H9 (cell line): ENCODE measurements around the gene FRRS1. TPM values are rescaled to one million over a fixed set of nuclear protein-coding genes. Genes with fewer than 3 reads are reported as not detected.
A peak's percentile ranks its signal among the peaks of the same experiment; 100 is the strongest.
"Not testable (repeated sequence)": the region's sequence is repeated elsewhere in the genome, so short reads cannot be mapped to it uniquely, and the experiment has no call there.

Experiments
- DNase-seq: peaks from one replicate; pipeline ENCODE4 v3.0.0-alpha.2; 2017
- H2AFZ ChIP-seq: one replicate; pipeline ENCODE4 v1.6.1; 2013; ENCODE audit warnings: mild to moderate bottlenecking, low read length, control low read depth, moderate library complexity
- H2AK5ac ChIP-seq: 2 replicates; pipeline ENCODE4 v1.6.1; 2013; ENCODE audit warnings: low read length, control low read depth, mixed read lengths; ENCODE audit not compliant: insufficient read length
- H2BK120ac ChIP-seq: one replicate; pipeline ENCODE4 v1.6.1; 2013; ENCODE audit warnings: low read depth, mild to moderate bottlenecking, low read length, control low read depth, inconsistent platforms; ENCODE audit not compliant: poor library complexity, severe bottlenecking
- H2BK12ac ChIP-seq: 2 replicates; pipeline ENCODE4 v1.6.1; 2013; ENCODE audit warnings: low read length, control low read depth, mixed read lengths, low read depth; ENCODE audit not compliant: insufficient read length
- H2BK15ac ChIP-seq: 2 replicates; pipeline ENCODE4 v1.6.1; 2013; ENCODE audit warnings: low read depth, low read length, control low read depth
- H2BK20ac ChIP-seq: one replicate; pipeline ENCODE4 v1.6.1; 2013; ENCODE audit warnings: low read depth, mild to moderate bottlenecking, low read length, control low read depth, inconsistent platforms; ENCODE audit not compliant: poor library complexity, severe bottlenecking
- H2BK5ac ChIP-seq: 2 replicates; pipeline ENCODE4 v1.6.1; 2013; ENCODE audit warnings: low read length, control low read depth, mixed read lengths; ENCODE audit not compliant: insufficient read length
- H3K14ac ChIP-seq: 2 replicates; pipeline ENCODE4 v1.6.1; 2013; ENCODE audit warnings: low read length, control low read depth; ENCODE audit not compliant: insufficient read depth
- H3K18ac ChIP-seq: 2 replicates; pipeline ENCODE4 v1.6.1; 2013; ENCODE audit warnings: low read depth, mild to moderate bottlenecking, mixed read lengths, low read length, control low read depth; ENCODE audit not compliant: insufficient read length
- H3K23ac ChIP-seq: 2 replicates; pipeline ENCODE4 v1.6.1; 2013; ENCODE audit warnings: low read length, control low read depth, mixed read lengths, low read depth; ENCODE audit not compliant: insufficient read length
- H3K23me2 ChIP-seq: 2 replicates; pipeline ENCODE4 v1.6.1; 2013; ENCODE audit warnings: low read depth, mild to moderate bottlenecking, mixed read lengths, low read length, control low read depth; ENCODE audit not compliant: insufficient read length, poor library complexity, severe bottlenecking
- H3K27ac ChIP-seq: 2 replicates; pipeline ENCODE4 v1.5.1; 2013; ENCODE audit warnings: low read length, control low read depth, mixed read lengths, low read depth; ENCODE audit not compliant: insufficient read length
- H3K27me3 ChIP-seq: 2 replicates; pipeline ENCODE4 v1.6.1; 2013; ENCODE audit warnings: low read length, control low read depth, inconsistent platforms; ENCODE audit not compliant: insufficient read depth
- H3K4ac ChIP-seq: 2 replicates; pipeline ENCODE4 v1.6.1; 2013; ENCODE audit warnings: low read depth, mild to moderate bottlenecking, control low read depth, inconsistent platforms, low read length, moderate library complexity
- H3K4me1 ChIP-seq: 2 replicates; pipeline ENCODE4 v1.6.1; 2013; ENCODE audit warnings: low read length, control low read depth, inconsistent platforms; ENCODE audit not compliant: insufficient read depth
- H3K4me2 ChIP-seq: 2 replicates; pipeline ENCODE4 v1.6.1; 2013; ENCODE audit warnings: low read length, control low read depth, mixed read lengths; ENCODE audit not compliant: insufficient read length, insufficient read depth
- H3K56ac ChIP-seq: 2 replicates; pipeline ENCODE4 v1.6.1; 2013; ENCODE audit warnings: low read depth, mild to moderate bottlenecking, mixed read lengths, low read length, control low read depth; ENCODE audit not compliant: insufficient read length
- H3K79me1 ChIP-seq: 2 replicates; pipeline ENCODE4 v1.6.1; 2013; ENCODE audit warnings: low read depth, mild to moderate bottlenecking, moderate library complexity, low read length, control low read depth, inconsistent platforms; ENCODE audit not compliant: insufficient read depth, poor library complexity, severe bottlenecking
- H3K79me2 ChIP-seq: 2 replicates; pipeline ENCODE4 v1.6.1; 2013; ENCODE audit warnings: low read length, control low read depth, inconsistent platforms; ENCODE audit not compliant: insufficient read depth
- H3K9ac ChIP-seq: 2 replicates; pipeline ENCODE4 v1.6.1; 2013; ENCODE audit warnings: low read length, control low read depth, mixed read lengths; ENCODE audit not compliant: insufficient read length; ENCODE audit errors: extremely low read depth
- H3K9me3 ChIP-seq: one replicate; pipeline ENCODE4 v1.6.1; 2013; ENCODE audit warnings: low read depth, low read length, inconsistent platforms; ENCODE audit not compliant: control insufficient read depth
- H3T11ph ChIP-seq: one replicate; pipeline ENCODE4 v1.6.1; 2013; ENCODE audit warnings: mild to moderate bottlenecking, low read length, control low read depth, inconsistent platforms
- H4K20me1 ChIP-seq: one replicate; pipeline ENCODE4 v1.6.1; 2013; ENCODE audit not compliant: control insufficient read depth, insufficient read length, insufficient read depth
- H4K5ac ChIP-seq: 2 replicates; pipeline ENCODE4 v1.6.1; 2013; ENCODE audit warnings: low read depth, mild to moderate bottlenecking, mixed read lengths, low read length, control low read depth; ENCODE audit not compliant: insufficient read length
- H4K8ac ChIP-seq: replicated peaks from 2 replicates; pipeline ENCODE4 v1.6.1; 2013; ENCODE audit warnings: low read length, control low read depth, mixed read lengths, low read depth; ENCODE audit not compliant: insufficient read length
- H4K91ac ChIP-seq: 2 replicates; pipeline ENCODE4 v1.6.1; 2013; ENCODE audit warnings: low read depth, mild to moderate bottlenecking, moderate library complexity, mixed read lengths, low read length, control low read depth; ENCODE audit not compliant: insufficient read length
- H3K27ac Mint-ChIP-seq, 3 experiments: 2 replicates in 2 of 3; 3 replicates in 1 of 3; pipeline ENCODE4 v1.8.0; 2020 to 2021; ENCODE audit warnings: mixed read lengths in 3 of 3, mild to moderate bottlenecking in 1 of 3, moderate library complexity in 1 of 3
- H3K27me3 Mint-ChIP-seq: 2 replicates; pipeline ENCODE4 v1.8.0; 2021; ENCODE audit warnings: low read depth, mild to moderate bottlenecking, moderate library complexity, mixed read lengths
- H3K36me3 Mint-ChIP-seq, 3 experiments: 2 replicates in 2 of 3; 3 replicates in 1 of 3; pipeline ENCODE4 v1.8.0; 2020 to 2021; ENCODE audit warnings: low read depth in 3 of 3, mixed read lengths in 3 of 3; ENCODE audit not compliant: insufficient read depth in 1 of 3
- H3K4me1 Mint-ChIP-seq, 2 experiments: 2 replicates each; pipeline ENCODE4 v1.8.0; 2020; ENCODE audit warnings: mixed read lengths in 2 of 2
- H3K4me3 Mint-ChIP-seq, 2 experiments: 2 replicates in 1 of 2; 3 replicates in 1 of 2; pipeline ENCODE4 v1.8.0; 2020 to 2021; ENCODE audit warnings: mild to moderate bottlenecking in 2 of 2, mixed read lengths in 2 of 2, moderate library complexity in 1 of 2
- H3K9me3 Mint-ChIP-seq, 2 experiments: 2 replicates in 1 of 2; 3 replicates in 1 of 2; pipeline ENCODE4 v1.8.0; 2020; ENCODE audit warnings: mild to moderate bottlenecking in 2 of 2, mixed read lengths in 2 of 2, moderate library complexity in 1 of 2
- CTCF ChIP-seq: fragments of 200-600 bp; sonication (generic); conservative IDR thresholded peaks from 3 replicates; pipeline ENCODE4 v1.8.0; 2021; ENCODE audit warnings: antibody characterized with exemption, mild to moderate bottlenecking
- WGBS: extraction: QIAGEN DNeasy Blood & Tissue Kit; methylation state at CpG from one replicate; pipeline ENCODE4 v1.1.7; 2013; ENCODE audit warnings: missing lambda C conversion rate, low lambda C conversion rate, mixed read lengths; ENCODE audit not compliant: insufficient read length; ENCODE audit errors: extremely low coverage; 5-methylcytosine and 5-hydroxymethylcytosine counted together
- total RNA-seq: library from RNA; stranded (reverse); gene quantifications from 2 replicates; pipeline ENCODE4 v1.2.1, GENCODE V29; 2021

FRRS1 gene
- total RNA-seq, 1 experiment from 2014 or later = 5.6 TPM

GRCh38 chr1:99759518-99760160 is 6.8 kb downstream of the FRRS1 start:
- peaks cover 0 to 20% (median 7%) of the 10 kb centered on the region in 3 experiments; a peak in 5 of 7 replicates for H3K36me3 Mint-ChIP-seq
- no peak overlapping the region for H3K4me3 Mint-ChIP-seq
- H2AFZ ChIP-seq = no peak overlapping the region
- H3K27me3 Mint-ChIP-seq = no peaks in the 10 kb centered on the region
- no peak overlapping the region for H3K23ac ChIP-seq
- peaks cover 6% of the 10 kb centered on the region for H3K9me3 ChIP-seq
- no peaks in the 10 kb centered on the region for H3K79me2 ChIP-seq
- peaks cover 5% of the 10 kb centered on the region; the same call in 1 of the 2 replicates for H3K4me1 ChIP-seq
- no peak overlapping the region for H3K18ac ChIP-seq
- H3K27me3 ChIP-seq = no peaks in the 10 kb centered on the region
- H3T11ph ChIP-seq = no peak overlapping the region
- DNase-seq = no peak
- no CpG with 5 or more reads among the region's 4 CpGs for WGBS
- H3K4me2 ChIP-seq = no peak overlapping the region
- H4K91ac ChIP-seq = no peak overlapping the region
- H2AK5ac ChIP-seq = no peak overlapping the region
- no peaks in the 10 kb centered on the region for H3K23me2 ChIP-seq
- H3K9ac ChIP-seq = no peak overlapping the region
- no peak overlapping the region; a peak in 1 of 7 replicates for H3K27ac Mint-ChIP-seq
- H2BK12ac ChIP-seq = no peak overlapping the region
- H3K4ac ChIP-seq = no peak overlapping the region
- H3K79me1 ChIP-seq = no peaks in the 10 kb centered on the region
- no peak overlapping the region for H4K8ac ChIP-seq
- no peak for TF ChIP-seq CTCF
- no peak overlapping the region for H3K27ac ChIP-seq
- peaks cover 26 to 46% of the 10 kb centered on the region in 2 experiments for H3K4me1 Mint-ChIP-seq
- no peaks in the 10 kb centered on the region for H4K20me1 ChIP-seq
- H2BK20ac ChIP-seq = no peak overlapping the region
- no peak overlapping the region for H2BK15ac ChIP-seq
- no peak overlapping the region for H3K56ac ChIP-seq
- H3K14ac ChIP-seq = no peak overlapping the region
- H2BK120ac ChIP-seq = no peak overlapping the region
- H3K9me3 Mint-ChIP-seq = peaks cover 7 to 12% of the 10 kb centered on the region in 2 experiments; a peak in 4 of 5 replicates
- no peak overlapping the region for H2BK5ac ChIP-seq
- no peak overlapping the region for H4K5ac ChIP-seq

DNA sequence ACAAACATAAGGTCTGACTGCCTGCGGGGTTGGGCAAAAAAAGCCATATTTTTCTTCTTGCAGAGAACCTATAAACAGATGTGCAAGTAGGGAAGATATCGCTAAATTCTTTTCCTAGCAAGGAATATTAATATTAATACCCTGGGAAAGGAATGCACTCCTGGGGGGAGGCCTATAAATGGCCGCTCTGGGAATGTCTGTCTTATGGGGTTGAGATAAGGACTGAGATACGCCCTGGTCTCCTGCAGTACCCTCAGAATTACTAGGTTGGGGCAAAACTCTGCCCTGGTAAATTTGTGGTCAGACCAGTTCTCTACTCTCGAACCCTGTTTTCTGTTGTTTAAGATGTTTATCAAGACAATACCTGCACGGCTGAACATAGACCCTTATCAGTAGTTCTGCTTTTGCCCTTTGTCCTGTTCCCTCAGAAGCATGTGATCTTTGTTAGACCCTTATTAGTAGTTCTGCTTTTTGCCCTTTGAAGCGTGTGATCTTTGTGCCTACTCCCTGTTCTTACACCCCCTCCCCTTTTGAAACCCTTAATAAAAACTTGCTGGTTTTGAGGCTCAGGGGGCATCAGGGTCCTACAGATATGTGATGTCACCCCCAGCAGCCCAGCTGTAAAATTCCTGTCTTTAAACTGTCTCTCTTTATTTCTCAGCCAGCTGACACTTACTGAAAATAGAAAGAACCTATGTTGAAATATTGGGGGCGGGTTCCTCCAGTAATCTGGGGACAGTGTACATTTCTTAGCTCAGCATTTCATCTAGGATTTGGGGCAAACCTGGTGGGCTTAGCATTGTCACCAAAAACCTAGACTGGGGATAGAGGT is 7.5 kb downstream of the FRRS1 start:
- H3K79me1 ChIP-seq, H3K27ac ChIP-seq, H3K4ac ChIP-seq, H3K23ac ChIP-seq, H4K20me1 ChIP-seq, H3K27me3 ChIP-seq, H3K9ac ChIP-seq, H2BK15ac ChIP-seq, H3K14ac ChIP-seq, H2AFZ ChIP-seq, H4K5ac ChIP-seq, DNase-seq, H4K91ac ChIP-seq, H4K8ac ChIP-seq, H3K18ac ChIP-seq, H3K79me2 ChIP-seq, H3K4me1 ChIP-seq, H3K4me3 Mint-ChIP-seq, H2BK20ac ChIP-seq, H2BK120ac ChIP-seq, H2BK12ac ChIP-seq, H3K9me3 ChIP-seq, H3K56ac ChIP-seq, H2AK5ac ChIP-seq, H3T11ph ChIP-seq, H3K27me3 Mint-ChIP-seq, H3K4me2 ChIP-seq, H2BK5ac ChIP-seq, H3K23me2 ChIP-seq: not testable (repeated sequence)
- no CpG with 5 or more reads among the region's 8 CpGs for WGBS
- Mint-ChIP-seq H3K4me1 (peaks cover 28 to 41% of the 10 kb centered on the region in 2 experiments), H3K27ac (peak overlapping the region in 1 of 3 experiments; percentile 94; a peak in 3 of 7 replicates), H3K9me3 (peaks cover 7 to 12% of the 10 kb centered on the region in 2 experiments; a peak in 4 of 5 replicates), H3K36me3 (peaks cover 0 to 20% (median 7%) of the 10 kb centered on the region in 3 experiments; a peak in 5 of 7 replicates)
